NCI-H526 (cell line): ENCODE data around the gene RGS7BP.
A peak's percentile ranks its signal among the peaks of the same experiment; 100 is the strongest.

ENCODE experiments used
- DNase-seq, 2 experiments: peaks; one replicate each; lab custom pipeline; 2025; lab: John Stamatoyannopoulos, UW

Gene RGS7BP

DNA sequence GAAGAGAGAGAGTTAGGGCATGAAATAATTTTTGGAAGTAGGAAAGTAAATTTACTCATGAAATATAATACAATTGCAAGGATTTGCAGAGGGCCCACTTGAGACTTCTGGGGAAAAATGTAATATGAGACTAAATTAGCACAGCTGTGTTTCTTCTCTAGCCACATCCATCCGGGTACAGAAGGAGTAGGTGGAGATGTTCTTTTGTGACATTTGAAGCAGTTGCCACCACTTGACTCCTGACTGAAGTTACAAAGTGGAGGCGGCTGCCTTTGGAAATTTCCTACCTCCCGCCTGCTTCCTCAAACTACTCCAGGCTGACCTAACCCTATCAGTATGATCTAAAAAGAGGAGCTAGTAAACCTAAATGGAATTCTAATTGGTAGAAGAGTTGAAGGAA is 126.4 kb downstream of the RGS7BP start:
- no peak for DNase-seq

GRCh38 chr5:64634997-64635686 is 129.3 kb downstream of the RGS7BP start:
- peak in 1 of 2 experiments; percentile 22 for DNase-seq

- DNase-seq: no peak
Measured at GRCh38 chr5:64637144-64637543, 131.3 kb downstream of the RGS7BP start.

- no peak for DNase-seq
Measured at GRCh38 chr5:64637837-64638443, 132.1 kb downstream of the RGS7BP start.

DNA sequence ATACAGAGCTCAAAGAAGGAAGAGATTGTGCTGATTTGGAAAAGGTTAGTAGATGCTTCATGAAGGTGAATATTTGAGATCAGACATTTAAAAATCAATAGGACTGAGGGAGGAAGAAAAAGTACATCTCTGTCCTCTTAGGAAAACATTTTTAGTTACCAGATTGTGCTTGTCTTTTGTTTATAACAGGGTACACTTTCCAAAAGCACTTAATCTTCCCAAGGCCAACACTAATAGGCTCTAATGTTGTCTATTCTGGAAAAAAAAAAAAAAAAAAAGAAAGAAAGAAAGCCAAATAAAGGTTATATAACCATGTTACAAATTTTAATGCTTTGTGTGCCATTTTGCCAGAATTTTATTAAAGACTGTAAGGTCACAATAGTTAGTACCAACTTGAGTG is 139.0 kb downstream of the RGS7BP start:
- DNase-seq: no peak

- peak; percentile 9 to 50 for DNase-seq
Measured at GRCh38 chr5:64646169-64646568, 140.4 kb downstream of the RGS7BP start.

DNA sequence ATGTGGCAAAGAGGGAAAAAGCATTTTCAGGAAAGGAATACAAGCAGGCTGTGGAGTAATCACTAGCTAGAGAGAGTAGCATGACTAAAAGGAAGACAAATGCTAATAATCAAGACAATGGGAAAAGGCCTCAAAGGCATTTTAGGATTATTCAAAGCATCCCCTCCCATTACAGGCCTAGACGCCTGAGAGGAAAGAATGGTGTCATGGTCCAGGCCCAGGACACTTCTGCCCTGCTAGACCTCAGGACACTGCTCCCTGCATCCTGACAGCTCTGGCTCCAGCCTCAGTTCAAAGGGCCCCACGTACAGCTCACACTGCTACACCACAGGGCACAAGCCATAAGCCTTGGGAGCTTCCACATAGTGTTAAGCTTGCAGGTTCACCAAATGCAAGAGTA is 143.7 kb downstream of the RGS7BP start:
- no peak for DNase-seq

- DNase-seq: no peak
Measured at GRCh38 chr5:64653766-64654560, 148.1 kb downstream of the RGS7BP start.

GRCh38 chr5:64654561-64654938 is 148.7 kb downstream of the RGS7BP start:
- no peak for DNase-seq

DNA sequence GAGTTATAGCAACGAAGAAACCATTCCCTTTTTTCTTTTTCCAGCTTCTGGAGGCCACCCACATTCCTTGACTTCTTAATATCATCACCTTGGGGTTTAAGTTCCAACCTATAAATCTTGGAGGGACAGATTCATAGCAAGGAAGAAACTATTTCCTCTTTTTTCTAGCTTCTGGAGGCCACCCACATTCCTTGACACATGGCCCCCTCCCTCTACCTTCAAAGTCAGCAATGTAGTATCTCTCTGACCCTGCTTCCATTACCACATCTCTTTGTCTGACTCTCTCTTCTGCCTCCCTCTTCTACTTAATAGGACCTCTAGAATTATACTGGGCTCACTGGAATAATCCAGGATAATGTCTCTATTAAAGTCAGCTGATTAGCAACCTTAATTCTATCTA is 149.8 kb downstream of the RGS7BP start:
- no peak for DNase-seq

DNA sequence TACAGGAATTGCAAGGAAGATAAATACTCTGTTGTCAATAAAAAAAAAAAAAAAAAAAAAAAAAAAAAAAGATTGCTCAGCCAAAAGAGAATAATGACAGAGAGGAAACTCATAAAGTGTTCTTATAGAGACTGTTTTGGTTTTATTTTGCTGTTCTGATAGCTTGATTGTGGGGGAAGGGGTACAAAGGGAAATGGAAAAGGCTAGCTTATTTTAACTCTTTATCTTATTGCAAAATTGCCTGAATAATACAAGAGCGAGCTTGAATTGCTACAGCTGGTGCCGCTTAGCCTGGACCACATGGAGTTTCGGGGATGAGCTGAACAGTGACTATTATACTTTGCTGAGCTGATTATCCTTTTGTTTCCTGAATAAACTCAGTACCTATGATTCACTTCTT is 153.5 kb downstream of the RGS7BP start:
- DNase-seq: no peak
